LNCaP clone FGC (cell line): ENCODE results near the gene TSHZ2.
"Not testable (repeated sequence)": the region's sequence is repeated elsewhere in the genome, so short reads cannot be mapped to it uniquely, and the experiment has no call there.

Experiments
- DNase-seq: peaks from one replicate; pipeline ENCODE4 v3.0.0-alpha.2; 2011; ENCODE audit warnings: low read depth
- H3K4me3 ChIP-seq: 2 replicates; pipeline ENCODE4 v1.5.1; 2011; ENCODE audit warnings: mild to moderate bottlenecking, low read depth, low read length, control low read depth
- TF ChIP-seq, protein P1 (sequence below): IDR thresholded peaks from 2 replicates; pipeline ENCODE4 v1.5.1; 2012; ENCODE audit warnings: mild to moderate bottlenecking; ENCODE audit not compliant: control insufficient read depth, insufficient read depth; ENCODE audit errors: extremely low read depth

The TSHZ2 gene

DNA sequence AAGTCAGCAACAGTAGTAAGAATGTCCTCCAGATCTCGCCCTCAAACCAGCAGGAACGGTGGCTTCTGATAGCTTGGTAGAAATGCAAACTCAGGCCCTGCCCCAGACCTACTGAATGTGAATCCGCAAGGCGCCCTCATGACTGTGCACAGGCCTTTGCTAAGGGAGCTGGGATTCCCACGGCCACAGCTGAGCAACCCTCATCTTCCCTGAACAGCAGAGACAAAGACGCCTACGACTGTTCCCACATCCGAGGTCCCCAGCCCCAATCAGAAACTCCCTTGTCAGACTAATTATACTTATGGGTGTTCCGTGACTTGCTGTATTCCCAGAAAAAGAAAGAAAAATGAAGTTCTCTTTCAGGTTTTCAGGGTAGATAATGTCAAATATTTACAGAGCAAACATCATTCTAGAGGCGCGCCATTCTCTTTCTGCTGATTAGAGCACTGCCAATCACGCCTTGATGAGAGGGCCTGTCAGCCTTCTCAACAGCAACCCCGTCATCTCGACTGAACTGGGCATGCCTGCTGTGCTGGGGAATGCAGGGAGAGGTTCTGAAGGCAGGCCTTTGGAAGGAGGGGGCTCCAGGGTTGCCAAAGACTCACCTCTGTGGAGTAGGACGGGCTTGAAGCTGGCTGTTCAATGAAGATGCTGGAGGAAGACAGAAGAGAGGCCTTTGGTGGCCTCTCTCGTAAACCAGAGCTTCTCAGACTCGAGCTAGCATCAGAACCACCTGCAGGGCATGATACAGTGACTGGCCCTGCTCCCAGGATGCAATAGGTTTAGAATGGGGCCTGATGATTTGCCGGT is 541.5 kb downstream of the TSHZ2 start:
- TF ChIP-seq, protein P1, sequence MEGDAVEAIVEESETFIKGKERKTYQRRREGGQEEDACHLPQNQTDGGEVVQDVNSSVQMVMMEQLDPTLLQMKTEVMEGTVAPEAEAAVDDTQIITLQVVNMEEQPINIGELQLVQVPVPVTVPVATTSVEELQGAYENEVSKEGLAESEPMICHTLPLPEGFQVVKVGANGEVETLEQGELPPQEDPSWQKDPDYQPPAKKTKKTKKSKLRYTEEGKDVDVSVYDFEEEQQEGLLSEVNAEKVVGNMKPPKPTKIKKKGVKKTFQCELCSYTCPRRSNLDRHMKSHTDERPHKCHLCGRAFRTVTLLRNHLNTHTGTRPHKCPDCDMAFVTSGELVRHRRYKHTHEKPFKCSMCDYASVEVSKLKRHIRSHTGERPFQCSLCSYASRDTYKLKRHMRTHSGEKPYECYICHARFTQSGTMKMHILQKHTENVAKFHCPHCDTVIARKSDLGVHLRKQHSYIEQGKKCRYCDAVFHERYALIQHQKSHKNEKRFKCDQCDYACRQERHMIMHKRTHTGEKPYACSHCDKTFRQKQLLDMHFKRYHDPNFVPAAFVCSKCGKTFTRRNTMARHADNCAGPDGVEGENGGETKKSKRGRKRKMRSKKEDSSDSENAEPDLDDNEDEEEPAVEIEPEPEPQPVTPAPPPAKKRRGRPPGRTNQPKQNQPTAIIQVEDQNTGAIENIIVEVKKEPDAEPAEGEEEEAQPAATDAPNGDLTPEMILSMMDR: no peak
- H3K4me3 ChIP-seq: no peak overlapping the region

GRCh38 chr20:53515749-53516148 is 543.6 kb downstream of the TSHZ2 start:
- TF ChIP-seq, protein P1: no peak
- DNase-seq: no peak
- H3K4me3 ChIP-seq: no peak overlapping the region

More for the DNA sequence above, 541.5 kb downstream of the TSHZ2 start:
- DNase-seq: no peak

DNA sequence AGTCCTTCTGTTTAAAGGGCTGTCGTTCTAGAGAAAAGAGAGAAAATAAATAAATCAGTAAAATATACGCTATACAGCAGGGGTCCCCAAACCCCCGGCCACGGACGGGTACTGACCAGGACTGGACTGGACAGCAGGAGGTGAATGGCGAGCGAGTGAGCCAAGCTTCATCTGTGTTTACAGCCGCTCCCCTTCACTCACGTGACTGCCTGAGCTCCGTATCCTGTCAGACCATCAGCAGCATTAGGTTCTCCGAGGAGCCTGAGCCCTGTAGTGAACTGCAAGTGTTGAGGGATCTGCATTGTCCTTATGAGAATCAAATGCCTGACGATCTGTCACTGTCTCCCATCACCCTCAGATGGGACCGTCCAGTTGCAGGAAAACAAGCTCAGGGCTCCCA is 545.0 kb downstream of the TSHZ2 start:
- DNase-seq: no peak
- TF ChIP-seq, protein P1: no peak
- H3K4me3 ChIP-seq: no peak overlapping the region

DNA sequence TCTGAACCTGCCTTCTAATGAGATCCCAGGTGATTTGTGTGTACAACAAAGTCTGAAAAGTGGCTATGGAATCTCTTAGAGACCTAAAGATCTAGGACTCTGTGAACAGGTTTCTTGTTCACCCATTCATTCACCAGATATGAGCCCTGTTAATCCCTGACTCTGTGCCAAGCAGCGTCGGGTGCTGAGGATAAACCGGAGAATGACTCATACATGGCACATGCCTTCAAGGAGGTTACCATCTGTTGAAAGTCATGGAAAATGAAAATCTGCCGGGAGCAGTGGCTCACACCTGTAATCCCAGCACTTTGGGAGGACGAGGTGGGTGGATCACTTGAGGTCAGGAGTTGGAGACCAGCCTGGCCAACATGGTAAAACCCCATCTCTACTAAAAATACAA is 549.3 kb downstream of the TSHZ2 start:
- not testable (repeated sequence) for DNase-seq

DNA sequence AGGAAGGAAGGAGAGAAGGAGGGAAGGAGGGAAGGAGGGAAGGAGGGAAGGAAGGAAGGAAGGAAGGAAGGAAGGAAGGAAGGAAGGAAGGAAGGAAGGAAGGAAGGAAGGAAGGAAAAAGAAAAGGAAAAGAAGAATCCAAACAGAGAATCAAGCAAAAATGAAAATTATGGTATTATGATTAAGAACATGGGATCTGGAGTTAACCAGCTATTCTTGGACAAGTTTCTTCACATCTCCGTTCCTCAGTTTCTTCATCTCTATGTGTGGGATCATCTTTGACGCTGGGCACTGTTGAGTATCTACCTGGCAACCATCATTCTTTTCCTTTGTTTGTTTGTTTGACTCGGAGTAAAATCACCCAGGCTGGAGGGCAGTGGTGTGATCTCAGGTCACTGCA is 549.9 kb downstream of the TSHZ2 start:
- TF ChIP-seq, protein P1: no peak
- DNase-seq: no peak
- H3K4me3 ChIP-seq: no peak overlapping the region

More for the DNA sequence above, 549.3 kb downstream of the TSHZ2 start:
- H3K4me3 ChIP-seq: not testable (repeated sequence)

GRCh38 chr20:53522696-53523095 is 550.5 kb downstream of the TSHZ2 start:
- TF ChIP-seq, protein P1: no peak
- H3K4me3 ChIP-seq: no peak overlapping the region
- no peak for DNase-seq

GRCh38 chr20:53523615-53524014 is 551.5 kb downstream of the TSHZ2 start:
- H3K4me3 ChIP-seq, DNase-seq: not testable (repeated sequence)
